Body of pancreas (tissue), 4 donors: ENCODE data around the gene RECQL5.

Experiments used
- CTCF ChIP-seq, 7 experiments: fragments of 450-650 bp in 4 of 7; fragments of 200-600 bp in 3 of 7; sonication (generic) in 3 of 7; IDR thresholded peaks; one replicate each; pipeline ENCODE4 v1.5.1; 2016 to 2019; ENCODE audit warnings: antibody characterized with exemption in 7 of 7
- POLR2A ChIP-seq, 3 donors: fragments of 450-650 bp; IDR thresholded peaks; one replicate each; pipeline ENCODE4 v1.6.1; 2016; ENCODE audit warnings: antibody characterized with exemption in 3 of 3, mild to moderate bottlenecking in 2 of 3

GRCh38 chr17:75633486-75634375, 33.2 kb downstream of the RECQL5 start:
- TF ChIP-seq CTCF (IDR thresholded peaks at IDR 0.05) (peak; percentile 35 to 82 (median 66)), POLR2A (IDR thresholded peaks at IDR 0.05) (no peak)
